Erythroblast (primary cell): ENCODE results near the gene SPRR3.

Source experiments
- GATA1 ChIP-seq: IDR thresholded peaks from 2 replicates; pipeline ENCODE4 v1.6.1; 2011; ENCODE audit warnings: low read depth, mild to moderate bottlenecking, control low read depth, low read length, moderate library complexity
- POLR2A ChIP-seq: IDR thresholded peaks from 2 replicates; pipeline ENCODE4 v1.6.1; 2011; ENCODE audit warnings: mild to moderate bottlenecking, low read length

GRCh38 chr1:153001382-153001781, at the start of gene SPRR3:
- TF ChIP-seq POLR2A (no peak), GATA1 (no peak)
